Glomerular visceral epithelial cell (primary cell): ENCODE results near the gene UBE2G2.

Source experiments
- DNase-seq: peaks from one replicate; pipeline ENCODE4 v3.0.0-alpha.2; 2016; ENCODE audit errors: extremely low spot score

The UBE2G2 gene

DNA sequence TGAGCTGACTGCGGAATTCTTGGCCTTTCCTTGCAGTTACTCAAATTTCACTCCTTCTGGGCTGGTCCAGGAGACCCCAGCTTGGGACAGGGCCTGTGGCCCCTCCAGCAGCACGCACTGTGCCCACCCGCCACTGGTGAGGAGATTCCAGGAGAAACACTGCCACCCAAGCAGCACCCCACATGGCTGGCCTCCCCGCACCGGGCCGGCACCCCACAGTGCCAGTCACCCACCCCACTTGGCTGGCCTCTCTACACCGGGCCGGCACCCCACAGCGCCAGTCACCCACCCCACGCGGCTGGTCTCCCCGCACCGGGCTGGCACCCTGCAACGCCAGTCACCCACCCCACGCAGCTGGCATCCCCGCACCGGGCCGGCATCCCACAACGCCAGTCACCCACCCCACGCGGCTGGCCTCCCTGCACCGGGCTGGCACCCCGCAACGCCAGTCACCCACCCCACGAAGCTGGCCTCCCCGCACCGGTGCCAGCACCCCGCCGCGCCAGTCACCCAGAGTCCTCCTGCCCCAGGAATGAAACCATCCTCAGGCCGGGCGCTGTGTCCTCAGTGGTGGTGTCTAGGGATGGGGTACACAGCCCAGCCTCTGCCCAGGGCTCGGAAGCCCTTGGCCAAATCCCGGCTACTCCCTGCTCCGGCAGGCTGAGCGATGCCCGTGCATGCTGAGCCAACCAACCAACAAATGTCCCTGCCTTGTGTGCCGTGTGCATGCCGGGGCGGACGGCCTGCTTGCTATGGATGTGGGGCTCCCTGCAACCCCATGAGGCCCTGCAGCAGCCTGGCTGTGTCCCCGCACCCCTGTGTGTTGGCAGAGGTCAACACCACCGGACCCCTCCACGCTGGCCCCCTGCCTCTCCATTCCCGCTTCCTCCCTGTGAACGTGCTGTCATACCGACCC lies 51.6 kb downstream of the UBE2G2 start:
- DNase-seq = no peak

- no peak for DNase-seq
These were observed 52.4 kb downstream of the UBE2G2 start for GRCh38 chr21:44749116-44749758.

DNA sequence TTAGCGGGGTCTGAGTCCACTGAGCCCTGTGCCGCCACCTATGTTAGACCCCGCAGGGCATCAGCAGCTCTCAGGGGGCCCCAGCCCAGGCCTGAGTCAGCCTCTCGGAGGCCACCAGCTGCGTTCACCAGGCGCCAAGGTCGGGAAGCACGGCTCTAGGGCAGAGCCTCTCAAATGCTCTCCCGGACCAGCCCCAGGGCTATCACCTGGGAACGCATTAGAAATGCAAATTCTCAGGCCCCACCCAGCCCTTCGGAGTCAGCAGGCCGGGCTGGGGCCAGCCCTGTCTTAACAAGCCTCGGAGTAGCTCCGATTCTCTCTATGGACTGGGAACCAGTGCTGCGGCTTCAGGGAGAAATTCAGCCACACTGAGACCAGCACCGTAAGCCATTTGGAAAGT lies 53.0 kb downstream of the UBE2G2 start:
- no peak for DNase-seq

DNA sequence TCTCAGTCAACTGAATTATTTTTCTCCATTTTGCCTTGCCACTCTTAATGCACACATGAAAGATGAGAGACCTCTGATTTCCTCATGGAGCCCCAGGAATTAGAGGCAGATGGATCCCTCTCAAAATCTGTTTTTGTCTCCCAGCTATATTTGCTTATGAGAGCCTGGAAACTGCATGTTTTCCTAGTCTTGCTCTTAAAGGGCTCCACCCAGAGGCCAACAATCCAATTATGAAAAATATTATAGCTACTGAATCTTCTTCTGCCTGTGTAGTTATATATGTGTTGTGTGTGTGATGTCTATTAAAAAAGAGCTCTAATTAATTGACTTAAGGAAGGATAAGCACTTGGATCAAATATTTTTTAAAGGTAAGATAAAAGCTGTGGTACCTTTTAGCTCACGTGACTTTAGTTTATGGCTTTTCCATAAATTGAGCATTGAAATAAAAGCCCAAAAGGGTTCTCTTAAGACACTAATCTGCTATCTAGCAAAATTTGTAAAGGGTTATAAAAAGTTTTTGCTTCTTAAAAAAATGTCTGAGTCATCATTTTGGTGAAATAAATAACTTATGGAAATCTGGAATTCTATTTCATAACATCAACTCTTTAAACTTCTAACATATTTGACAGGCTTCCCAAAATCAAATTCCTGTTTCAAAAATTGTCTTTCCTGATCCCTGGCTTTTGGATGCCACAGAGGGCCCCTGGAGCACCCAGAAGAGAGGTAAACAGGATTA lies 59.0 kb downstream of the UBE2G2 start:
- no peak for DNase-seq

- no peak for DNase-seq
These were observed 59.7 kb downstream of the UBE2G2 start for GRCh38 chr21:44741921-44742320.

DNA sequence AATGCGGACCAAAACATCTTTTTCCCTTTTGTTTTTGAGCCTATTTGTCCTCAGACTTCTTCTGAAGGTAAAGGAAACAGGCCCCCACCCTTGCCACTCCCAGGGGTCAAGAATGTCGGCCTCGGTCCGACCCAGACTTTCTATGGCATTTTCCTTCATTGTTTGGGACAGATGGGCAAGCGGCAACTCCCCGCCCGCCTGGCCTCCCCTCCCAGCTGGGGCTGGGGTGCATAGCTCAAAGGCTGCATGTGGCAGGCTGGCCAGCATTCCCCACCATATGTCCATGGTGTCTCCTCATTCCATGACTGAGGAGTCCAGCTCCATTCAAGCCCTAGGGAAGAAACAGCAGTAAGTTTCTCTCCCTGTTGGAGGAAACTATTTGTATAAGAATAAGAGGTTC lies 60.9 kb downstream of the UBE2G2 start:
- DNase-seq = no peak

- no peak for DNase-seq
These were observed 62.3 kb downstream of the UBE2G2 start for GRCh38 chr21:44739316-44739715.

DNA sequence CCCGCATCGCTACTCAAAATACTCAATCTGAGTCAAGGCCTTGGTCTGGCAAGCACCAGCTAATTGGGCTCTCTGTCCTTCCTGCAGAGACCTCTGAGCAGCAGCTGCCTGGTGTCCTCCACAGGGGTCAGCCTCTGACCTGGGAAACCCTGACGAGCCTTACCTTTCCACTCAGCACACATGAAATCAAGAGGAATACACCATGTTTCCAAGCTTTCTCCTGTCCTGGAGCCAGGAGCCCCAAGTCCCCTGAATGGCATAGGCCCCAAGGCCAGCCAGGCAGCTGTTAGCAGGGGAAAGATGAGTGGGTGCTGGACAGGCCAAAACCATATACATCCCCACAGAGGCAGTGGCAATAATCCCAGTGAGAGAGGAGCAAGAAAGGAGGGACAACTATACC lies 63.0 kb downstream of the UBE2G2 start:
- DNase-seq = no peak

- DNase-seq = no peak
These were observed 63.8 kb downstream of the UBE2G2 start for GRCh38 chr21:44737706-44738354.

GRCh38 chr21:44736291-44737004 lies 65.2 kb downstream of the UBE2G2 start:
- DNase-seq = no peak

GRCh38 chr21:44735821-44736220 lies 65.8 kb downstream of the UBE2G2 start:
- DNase-seq = no peak

- no peak for DNase-seq
These were observed 66.8 kb downstream of the UBE2G2 start for GRCh38 chr21:44734841-44735240.

DNA sequence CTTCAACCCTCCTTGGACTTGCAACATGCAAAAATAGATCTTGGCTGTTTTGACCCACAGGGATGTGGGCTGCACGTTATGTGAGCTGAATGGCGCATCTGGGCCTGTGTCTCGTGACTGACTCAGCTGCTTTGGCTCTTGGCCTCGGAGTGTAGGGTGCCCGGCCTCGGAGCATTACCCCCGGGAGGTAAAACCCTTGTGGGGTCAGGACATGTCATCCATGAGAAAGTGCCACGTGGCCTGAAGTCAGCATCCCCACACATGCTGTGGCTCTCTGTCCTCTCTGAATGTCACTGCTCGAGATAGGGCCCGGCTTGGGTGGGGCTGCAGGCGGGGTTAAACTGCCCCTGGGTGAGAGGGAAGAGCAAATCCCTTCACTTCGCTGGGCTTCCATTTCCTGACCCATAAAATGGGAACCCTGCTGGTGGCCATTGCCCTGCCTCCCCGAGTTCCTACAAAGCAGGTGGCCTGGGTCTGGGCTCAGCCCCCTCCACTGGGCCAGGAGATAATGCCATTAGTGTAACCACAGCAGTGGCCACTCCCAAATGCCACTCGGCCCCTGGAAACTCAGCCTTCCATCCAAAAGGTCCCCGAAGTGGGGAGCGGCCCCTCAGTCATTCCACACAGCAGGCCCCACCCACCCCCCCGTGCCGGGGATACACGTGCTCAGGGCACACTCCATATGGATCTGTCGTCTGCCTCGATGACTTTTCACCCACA lies 67.4 kb downstream of the UBE2G2 start:
- no peak for DNase-seq

DNA sequence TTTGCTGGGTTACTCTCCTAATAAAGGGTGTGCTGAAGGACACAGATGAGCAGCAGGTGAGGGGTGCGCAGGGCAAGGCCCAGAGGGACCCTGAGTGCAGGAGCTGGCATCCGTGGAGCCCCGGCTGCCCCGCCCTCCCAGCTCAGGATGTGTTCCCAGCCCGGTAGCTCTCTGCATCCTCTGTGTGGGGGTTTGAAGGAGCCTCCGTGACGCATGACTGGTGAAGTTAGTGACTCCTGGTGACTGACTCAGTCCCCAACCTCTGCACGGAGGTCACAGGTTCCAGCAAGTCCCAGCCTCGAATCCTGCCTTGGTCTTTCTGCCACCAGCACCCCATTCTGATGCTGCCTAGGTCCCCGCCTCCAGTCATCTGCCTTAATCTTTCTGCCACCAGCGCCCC lies 68.7 kb downstream of the UBE2G2 start:
- DNase-seq = no peak

DNA sequence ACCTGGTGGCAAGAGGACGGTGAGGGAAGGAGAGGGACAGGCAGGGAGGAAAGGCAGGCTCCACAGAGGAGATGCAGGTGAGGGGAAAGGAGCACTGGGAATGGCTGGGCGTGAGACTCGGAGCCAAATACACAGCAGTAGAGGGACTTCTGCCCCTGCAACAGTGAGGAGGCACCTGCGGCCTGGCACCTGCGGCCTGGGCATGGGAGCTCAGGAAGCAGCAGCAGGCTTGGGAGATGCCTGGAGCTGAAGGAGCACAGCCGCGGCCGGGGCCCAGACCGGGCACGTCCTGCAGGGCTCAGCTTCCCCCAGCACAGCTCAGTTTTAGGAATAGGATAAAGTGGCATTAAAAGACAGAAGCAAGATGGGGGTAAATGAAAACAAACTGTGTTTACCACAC lies 69.4 kb downstream of the UBE2G2 start:
- DNase-seq = no peak

GRCh38 chr21:44730951-44731579 lies 70.6 kb downstream of the UBE2G2 start:
- no peak for DNase-seq

DNA sequence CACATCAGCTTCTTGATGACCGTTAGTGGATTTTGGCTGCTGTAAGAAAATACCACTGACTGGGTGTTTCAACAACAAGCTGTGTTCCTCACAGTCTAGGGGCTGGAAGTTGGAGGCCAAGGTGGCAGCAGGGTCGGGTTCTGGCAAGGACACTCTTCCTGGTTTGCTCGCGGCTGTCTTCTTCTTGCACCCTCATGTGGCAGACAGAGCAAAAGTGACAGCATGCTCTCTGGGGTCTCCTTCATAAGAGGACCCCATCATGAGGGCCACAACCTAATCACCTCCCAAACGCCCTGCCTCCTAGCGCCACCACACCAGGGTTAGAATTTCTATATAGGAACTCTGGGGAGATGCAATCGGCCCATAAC lies 71.6 kb downstream of the UBE2G2 start:
- no peak for DNase-seq

DNA sequence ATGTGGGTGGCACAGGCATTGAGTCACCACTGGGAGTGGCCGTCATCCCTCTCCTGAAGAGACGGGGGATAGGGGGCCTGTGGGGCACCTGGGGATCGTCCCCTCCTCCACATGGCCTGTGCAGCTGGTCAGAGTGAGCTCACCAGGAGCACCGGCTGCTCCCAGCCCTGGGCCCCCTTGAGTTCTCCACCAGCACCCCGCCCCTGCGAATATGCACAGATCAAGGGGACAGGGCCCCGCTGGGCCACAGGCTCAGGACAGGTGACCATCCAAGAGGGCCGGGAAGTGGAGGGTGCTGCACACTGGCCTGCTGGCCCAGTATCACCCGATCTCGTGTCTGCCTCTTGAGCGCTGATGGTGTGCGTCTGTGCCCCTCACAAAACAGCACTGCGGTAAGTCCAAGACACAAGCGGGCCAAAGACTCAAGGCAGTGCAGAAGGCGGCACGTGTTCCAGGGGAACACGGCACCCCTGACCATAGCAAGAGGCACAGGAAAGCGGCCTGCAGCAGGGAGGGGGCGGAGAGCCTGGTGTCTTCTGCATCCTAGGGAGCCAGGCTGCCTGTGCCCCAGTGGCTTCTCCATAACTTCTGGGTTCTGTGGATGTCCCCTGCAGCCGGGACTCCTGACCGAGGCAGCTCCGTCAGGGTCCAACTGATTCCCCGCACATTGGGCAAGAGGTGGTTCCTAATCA lies 72.1 kb downstream of the UBE2G2 start:
- no peak for DNase-seq

- no peak for DNase-seq
These were observed 72.9 kb downstream of the UBE2G2 start for GRCh38 chr21:44728716-44729115.

- no peak for DNase-seq
These were observed 73.9 kb downstream of the UBE2G2 start for GRCh38 chr21:44727757-44728156.
